ENCODE measurements around the gene CDK6. TPM values are rescaled to one million over a fixed set of nuclear protein-coding genes. Genes with fewer than 3 reads are reported as not detected.

CDK6 gene
- total and polyA plus RNA-seq, 9 of the 15 experiments (the other 6 are each of a cell fraction or from before 2014, with no cell fraction given): 7.6 to 109 (median 44.4) TPM

GRCh38 chr7:92809760-92810573 lies 26.4 kb downstream of the CDK6 start (continued):
- TF ChIP-seq ARID3A (IDR thresholded peaks at IDR 0.05; ENCODE audit: borderline replicate concordance, low read depth, low read length): 0 out of 2 replicates have a peak, but pooled peaks have one; percentile 30
- peak; percentile 69 for TF ChIP-seq EHMT2 (IDR thresholded peaks at IDR 0.05)
- peak; percentile 87 for TF ChIP-seq CHAMP1 (IDR thresholded peaks at IDR 0.05)
- 0 out of 2 replicates have a peak, but pooled peaks have one; percentile 27 for TF ChIP-seq ATF4 (CRISPR knock-in tag; IDR thresholded peaks at IDR 0.05)
- peak in 1 of 2 experiments; percentile 33; a peak in 3 of 4 replicates for TF ChIP-seq MAZ (CRISPR knock-in tag; conservative IDR thresholded peaks at IDR 0.05 in 1 of 2, IDR thresholded peaks at IDR 0.05 in 1 of 2)
- no peak for TF ChIP-seq HEY1 (CRISPR knock-in tag; IDR thresholded peaks at IDR 0.05; ENCODE audit: borderline replicate concordance)
- peak; percentile 99 for TF ChIP-seq L3MBTL2 (IDR thresholded peaks at IDR 0.05)
- no peak for TF ChIP-seq MTF1 (CRISPR knock-in tag; IDR thresholded peaks at IDR 0.05; ENCODE audit: borderline replicate concordance)
- TF ChIP-seq BACH1 (tag; IDR thresholded peaks at IDR 0.05): peak; percentile 100
- no peak for TF ChIP-seq LCOR (CRISPR knock-in tag; IDR thresholded peaks at IDR 0.05)
- no peak for TF ChIP-seq KDM2B (CRISPR knock-in tag; IDR thresholded peaks at IDR 0.05)
- no peak for TF ChIP-seq NKRF (IDR thresholded peaks at IDR 0.05; ENCODE audit: borderline replicate concordance)
- peak; percentile 91 for TF ChIP-seq DPF2 (IDR thresholded peaks at IDR 0.05)
- 0 out of 2 replicates have a peak, but pooled peaks have one; percentile 10 for TF ChIP-seq RBFOX2 (IDR thresholded peaks at IDR 0.05; ENCODE audit: low read depth, low read length)
- peak in 1 of 2 experiments; percentile 27; a peak in 2 of 4 replicates for TF ChIP-seq MNT (conservative IDR thresholded peaks at IDR 0.05)
- TF ChIP-seq MEF2A (IDR thresholded peaks at IDR 0.05; ENCODE audit: control insufficient read depth, low read depth, low read length): no peak
- peak; percentile 42; the same call in 1 of the 2 replicates for TF ChIP-seq MYBL2 (IDR thresholded peaks at IDR 0.05; ENCODE audit: low read depth)
- no peak for TF ChIP-seq MYBL2 (CRISPR knock-in tag; IDR thresholded peaks at IDR 0.05; ENCODE audit: borderline replicate concordance)

Measured in K562 (cell line).